ENCODE results near the gene TIAM2. TPM values are rescaled to one million over a fixed set of nuclear protein-coding genes. Genes with fewer than 3 reads are reported as not detected.

TIAM2 gene
- total RNA-seq, 1 donor from 2014 or later = 5.9 TPM

DNA sequence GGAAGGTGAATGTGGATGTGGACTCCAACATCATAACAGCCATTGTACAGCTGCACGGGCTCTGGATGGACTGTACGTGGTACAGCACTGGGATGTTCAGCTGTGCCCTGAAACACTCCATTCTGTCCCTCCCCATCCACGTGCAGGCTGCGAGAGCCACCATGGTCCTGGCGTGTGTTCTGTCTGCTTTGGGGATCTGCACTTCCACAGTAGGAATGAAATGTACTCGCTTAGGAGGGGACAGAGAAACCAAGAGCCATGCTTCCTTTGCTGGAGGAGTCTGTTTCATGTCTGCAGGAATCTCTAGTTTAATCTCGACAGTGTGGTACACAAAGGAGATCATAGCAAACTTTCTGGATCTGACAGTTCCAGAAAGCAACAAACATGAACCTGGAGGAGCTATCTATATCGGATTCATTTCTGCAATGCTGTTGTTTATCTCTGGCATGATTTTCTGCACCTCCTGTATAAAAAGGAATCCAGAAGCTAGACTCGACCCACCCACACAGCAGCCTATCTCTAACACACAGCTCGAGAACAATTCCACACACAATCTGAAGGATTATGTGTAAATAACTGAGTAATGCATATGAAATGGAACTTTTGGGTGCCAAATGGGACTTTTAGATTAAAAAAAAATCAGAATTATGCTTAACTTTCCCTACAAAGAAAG, 280.8 kb downstream of the TIAM2 start:
- TF ChIP-seq, protein P1, sequence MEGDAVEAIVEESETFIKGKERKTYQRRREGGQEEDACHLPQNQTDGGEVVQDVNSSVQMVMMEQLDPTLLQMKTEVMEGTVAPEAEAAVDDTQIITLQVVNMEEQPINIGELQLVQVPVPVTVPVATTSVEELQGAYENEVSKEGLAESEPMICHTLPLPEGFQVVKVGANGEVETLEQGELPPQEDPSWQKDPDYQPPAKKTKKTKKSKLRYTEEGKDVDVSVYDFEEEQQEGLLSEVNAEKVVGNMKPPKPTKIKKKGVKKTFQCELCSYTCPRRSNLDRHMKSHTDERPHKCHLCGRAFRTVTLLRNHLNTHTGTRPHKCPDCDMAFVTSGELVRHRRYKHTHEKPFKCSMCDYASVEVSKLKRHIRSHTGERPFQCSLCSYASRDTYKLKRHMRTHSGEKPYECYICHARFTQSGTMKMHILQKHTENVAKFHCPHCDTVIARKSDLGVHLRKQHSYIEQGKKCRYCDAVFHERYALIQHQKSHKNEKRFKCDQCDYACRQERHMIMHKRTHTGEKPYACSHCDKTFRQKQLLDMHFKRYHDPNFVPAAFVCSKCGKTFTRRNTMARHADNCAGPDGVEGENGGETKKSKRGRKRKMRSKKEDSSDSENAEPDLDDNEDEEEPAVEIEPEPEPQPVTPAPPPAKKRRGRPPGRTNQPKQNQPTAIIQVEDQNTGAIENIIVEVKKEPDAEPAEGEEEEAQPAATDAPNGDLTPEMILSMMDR (IDR thresholded peaks at IDR 0.05) = no peak
- intact Hi-C loops (cut with DNase I) = no loop called here
- Histone ChIP-seq H3K4me1 (peaks cover 22% of the 10 kb centered on the region), H3K36me3 (no peaks in the 10 kb centered on the region), H3K27ac (no peak overlapping the region), H3K4me3 (no peak overlapping the region), H3K27me3 (ENCODE audit: low read depth) (no peaks in the 10 kb centered on the region), H3K9me3 (no peaks in the 10 kb centered on the region)
- DNase-seq (no peak), ATAC-seq (no peak)

DNA sequence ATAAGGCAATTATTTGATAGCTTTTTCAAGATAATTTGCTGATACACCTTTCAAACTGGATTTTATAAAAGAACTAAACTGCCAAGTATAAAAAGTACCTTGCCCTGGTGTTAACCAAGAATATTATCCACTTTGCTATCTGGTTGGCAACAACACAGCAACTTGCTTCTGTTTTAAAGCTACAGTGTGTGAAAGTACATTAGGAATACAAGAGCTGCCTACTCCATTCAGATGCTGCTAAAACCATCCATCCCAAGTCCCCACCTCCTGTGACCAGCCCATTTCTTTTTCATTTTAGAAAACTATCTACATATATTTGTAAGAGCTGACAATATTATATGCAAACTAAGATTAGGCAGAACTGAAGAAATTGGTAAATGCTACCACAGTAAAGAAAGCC, 281.5 kb downstream of the TIAM2 start:
- Histone ChIP-seq H3K4me1 (peaks cover 22% of the 10 kb centered on the region), H3K4me3 (no peak overlapping the region), H3K9me3 (no peaks in the 10 kb centered on the region), H3K27ac (no peak overlapping the region), H3K27me3 (ENCODE audit: low read depth) (no peaks in the 10 kb centered on the region), H3K36me3 (no peaks in the 10 kb centered on the region)
- intact Hi-C loops (cut with DNase I) = no loop called here
- DNase-seq (no peak), ATAC-seq (no peak)
- TF ChIP-seq, protein P1 (IDR thresholded peaks at IDR 0.05) = no peak

DNA sequence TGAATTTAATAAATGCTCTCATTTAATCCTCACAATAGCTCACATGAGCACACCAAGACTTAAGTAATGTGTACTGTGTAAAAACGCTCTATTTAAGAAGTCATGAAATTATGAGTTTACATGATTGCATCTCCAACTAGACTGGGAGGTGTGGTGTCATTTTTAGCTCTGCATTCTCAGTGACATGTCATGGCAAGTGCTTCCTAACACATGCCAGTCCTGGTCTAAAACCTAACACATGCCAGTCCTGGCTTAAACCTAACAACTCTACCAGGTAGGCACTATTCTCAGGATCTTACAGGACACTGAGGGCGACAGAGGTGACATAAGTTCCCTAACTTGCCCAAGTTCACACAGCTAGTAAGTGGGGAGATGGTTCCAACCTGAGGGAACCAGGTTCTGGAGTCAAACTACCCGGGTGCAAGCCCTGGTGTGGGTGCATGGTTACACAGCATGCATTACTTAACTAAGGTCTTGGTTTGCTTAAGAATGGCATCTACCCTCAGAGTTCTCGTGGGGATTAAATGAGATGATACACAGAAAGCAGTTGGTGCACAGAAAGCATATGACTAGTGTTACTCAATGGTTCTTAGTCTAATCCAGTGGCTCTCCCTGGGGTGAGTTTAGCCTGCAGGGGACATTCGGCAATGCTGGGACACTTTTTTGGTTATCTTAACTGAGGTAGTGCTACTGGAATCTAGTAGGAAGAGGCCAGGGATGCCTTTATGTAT, 283.4 kb downstream of the TIAM2 start:
- Histone ChIP-seq H3K27me3 (ENCODE audit: low read depth) (no peaks in the 10 kb centered on the region), H3K36me3 (peaks cover 14% of the 10 kb centered on the region), H3K4me1 (peaks cover 13% of the 10 kb centered on the region), H3K4me3 (no peak overlapping the region), H3K9me3 (no peaks in the 10 kb centered on the region), H3K27ac (no peak overlapping the region)
- intact Hi-C loops (cut with DNase I) = no loop called here
- ATAC-seq (no peak), DNase-seq (no peak)
- TF ChIP-seq, protein P1 (IDR thresholded peaks at IDR 0.05) = no peak

DNA sequence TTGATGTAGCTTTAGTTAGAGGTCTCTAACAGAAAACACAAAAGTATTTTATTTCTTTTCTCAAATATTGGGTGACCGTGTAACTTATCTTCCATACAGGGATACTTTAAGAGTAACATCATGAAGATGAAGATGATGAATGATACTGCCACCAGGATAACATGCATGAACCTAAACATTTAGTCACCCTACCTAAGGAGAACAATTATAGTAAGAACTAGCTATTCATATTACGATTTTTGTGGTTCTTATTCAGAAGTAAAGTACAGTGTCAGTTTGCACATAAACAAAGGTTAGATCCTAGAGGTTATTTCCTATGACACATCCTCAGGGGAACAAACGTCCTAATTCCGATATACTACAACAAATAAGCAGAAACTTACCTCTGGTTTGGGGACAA, 289.7 kb downstream of the TIAM2 start:
- ATAC-seq (no peak), DNase-seq (no peak)
- H3K9me3 ChIP-seq = no peaks in the 10 kb centered on the region
- H3K27me3 ChIP-seq (ENCODE audit: low read depth) = no peaks in the 10 kb centered on the region
- no peaks in the 10 kb centered on the region for H3K4me1 ChIP-seq
- intact Hi-C loops (cut with DNase I) = no loop called here
- H3K27ac ChIP-seq = no peak overlapping the region
- TF ChIP-seq, protein P1 (IDR thresholded peaks at IDR 0.05) = no peak
- H3K36me3 ChIP-seq = peaks cover 37% of the 10 kb centered on the region
- H3K4me3 ChIP-seq = no peak overlapping the region

DNA sequence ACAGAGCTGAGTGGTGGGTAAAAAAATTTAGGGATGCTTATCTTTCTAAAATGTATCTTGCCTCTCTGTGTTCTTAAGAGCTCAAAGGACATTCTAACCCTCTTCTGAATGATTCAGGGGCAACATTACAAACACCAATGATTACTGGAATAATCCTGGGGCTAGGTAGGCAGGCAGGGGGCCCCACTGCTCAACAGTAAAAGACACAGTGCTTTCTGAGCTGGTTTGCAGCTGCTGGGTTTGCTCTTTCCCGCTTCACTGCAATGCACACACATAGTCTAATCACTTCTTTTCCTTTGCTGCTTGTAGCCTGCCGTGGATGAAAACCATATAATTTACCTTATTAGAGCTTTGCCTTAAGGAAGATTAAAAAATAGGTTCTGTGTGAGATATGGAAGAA, 292.6 kb downstream of the TIAM2 start:
- Histone ChIP-seq H3K9me3 (no peaks in the 10 kb centered on the region), H3K36me3 (peaks cover 53% of the 10 kb centered on the region), H3K4me3 (no peak overlapping the region), H3K4me1 (no peaks in the 10 kb centered on the region), H3K27me3 (ENCODE audit: low read depth) (no peaks in the 10 kb centered on the region), H3K27ac (no peak overlapping the region)
- no peak for DNase-seq
- TF ChIP-seq, protein P1 (IDR thresholded peaks at IDR 0.05) = no peak
- ATAC-seq = no peak
- intact Hi-C loops (cut with DNase I) = no loop called here

Data from lower lobe of right lung (tissue), 2 donors.